ENCODE measurements around the gene SH3RF3. TPM values are rescaled to one million over a fixed set of nuclear protein-coding genes. Genes with fewer than 3 reads are reported as not detected.

SH3RF3 gene
- polyA plus RNA-seq, 1 of the 3 experiments (the other 2 are of a cell fraction) = 1.9 TPM

- H3K36me3 ChIP-seq (replicated peaks in 1 of 2; ENCODE audit: control insufficient read depth in 1 of 2, insufficient read depth in 2 of 2, low read length in 1 of 2) = no peaks in the 10 kb centered on the region
- no peaks in the 10 kb centered on the region for H3K9me2 ChIP-seq
- no peaks in the 10 kb centered on the region for H3K9me3 ChIP-seq
- peaks cover 19 to 29% of the 10 kb centered on the region in 2 experiments for H3K4me1 ChIP-seq (ENCODE audit: control insufficient read depth in 1 of 2, insufficient read depth in 2 of 2, low read depth in 1 of 2, low read length in 1 of 2)
- WGBS (ENCODE audit: low lambda C conversion rate) = 2% methylated on average over 18 of the region's 63 CpGs
- no peaks in the 10 kb centered on the region for H3K27me3 ChIP-seq (ENCODE audit: insufficient read depth)
- ChIA-PET CTCF (interaction anchor here (0.5 to 14.0 kb wide), 33 partner anchors 10 to 608 kb away, joined by 3 to 160 read pairs (median 4); partner anchors contain the start of gene SOWAHC), POLR2A (interaction anchor here (0.9 kb wide), 1 partner anchor 382 kb away, joined by 3 read pairs; no protein-coding TSS in a partner anchor)
- peak overlapping the region; percentile 70 to 80 for H3K4me3 ChIP-seq (ENCODE audit: low read depth in 2 of 2, low read length in 1 of 2)
- H3F3A ChIP-seq (replicated peaks; ENCODE audit: insufficient read depth) = peaks cover 27% of the 10 kb centered on the region
- H3K4me2 ChIP-seq = peak overlapping the region; percentile 87
- H3K27ac ChIP-seq (ENCODE audit: low read depth in 2 of 2, low read length in 1 of 2) = peak overlapping the region; percentile 53 to 56; a peak in 3 of 4 replicates
- peaks cover 25% of the 10 kb centered on the region for H4K20me1 ChIP-seq (ENCODE audit: insufficient read depth)
- H3K79me2 ChIP-seq (ENCODE audit: insufficient read depth) = peaks cover 54% of the 10 kb centered on the region
- peak; percentile 96 for DNase-seq
- peak overlapping the region; percentile 74 for H2AFZ ChIP-seq (ENCODE audit: low read depth)
- H3K9ac ChIP-seq = peak overlapping the region; percentile 72
- TF ChIP-seq USF1 (IDR thresholded peaks at IDR 0.05; ENCODE audit: borderline replicate concordance, low read depth) = no peak
- no peak for TF ChIP-seq SIN3A (IDR thresholded peaks at IDR 0.05; ENCODE audit: borderline replicate concordance, low read depth, low read length)
- peak; percentile 98 for TF ChIP-seq RAD21 (IDR thresholded peaks at IDR 0.05; ENCODE audit: low read length)
- no peak for TF ChIP-seq TCF12 (IDR thresholded peaks at IDR 0.05)
- no peak for TF ChIP-seq USF2 (IDR thresholded peaks at IDR 0.05; ENCODE audit: borderline replicate concordance, low read depth, low read length)
- no peak for TF ChIP-seq YY1 (IDR thresholded peaks at IDR 0.05; ENCODE audit: low read depth)
- no peak for TF ChIP-seq JUND (IDR thresholded peaks at IDR 0.05)
- no peak for TF ChIP-seq RFX5 (IDR thresholded peaks at IDR 0.05; ENCODE audit: low read length)
- no peak for TF ChIP-seq ELF1 (IDR thresholded peaks at IDR 0.05)
- peak; percentile 98 for TF ChIP-seq SMC3 (IDR thresholded peaks at IDR 0.05; ENCODE audit: low read depth, low read length)
- no peak for TF ChIP-seq CHD2 (IDR thresholded peaks at IDR 0.05; ENCODE audit: low read length, partially characterized antibody)
- TF ChIP-seq ZBTB33 (IDR thresholded peaks at IDR 0.05; ENCODE audit: borderline replicate concordance, low read depth) = no peak
- no peak for TF ChIP-seq MEF2A (IDR thresholded peaks at IDR 0.05; ENCODE audit: borderline replicate concordance, low read depth)
- TF ChIP-seq GABPA (IDR thresholded peaks at IDR 0.05; ENCODE audit: low read depth) = no peak
- TF ChIP-seq EZH2phosphoT487 (IDR thresholded peaks at IDR 0.05; ENCODE audit: borderline replicate concordance, low read depth) = no peak
- TF ChIP-seq TEAD4 (IDR thresholded peaks at IDR 0.05; ENCODE audit: borderline replicate concordance, insufficient read depth) = no peak
- no peak for TF ChIP-seq NFIC (IDR thresholded peaks at IDR 0.05; ENCODE audit: borderline replicate concordance)
- no peak for TF ChIP-seq TAF1 (IDR thresholded peaks at IDR 0.05; ENCODE audit: borderline replicate concordance, low read depth, low read length)
- no peak for TF ChIP-seq RXRA (IDR thresholded peaks at IDR 0.05; ENCODE audit: borderline replicate concordance, low read depth)
- 0 out of 2 replicates have a peak, but pooled peaks have one; percentile 29 for TF ChIP-seq REST (IDR thresholded peaks at IDR 0.05; ENCODE audit: low read depth, low read length)
- TF ChIP-seq EP300 (IDR thresholded peaks at IDR 0.05; ENCODE audit: borderline replicate concordance in 1 of 2, low read depth in 1 of 2, low read length in 1 of 2) = no peak
- TF ChIP-seq POLR2AphosphoS5 (IDR thresholded peaks at IDR 0.05; ENCODE audit: low read depth, low read length) = 0 out of 2 replicates have a peak, but pooled peaks have one; percentile 20
- peak; percentile 32; the same call in 1 of the 2 replicates for TF ChIP-seq NRF1 (IDR thresholded peaks at IDR 0.05; ENCODE audit: low read depth, low read length)
- no peak for TF ChIP-seq FOXM1 (IDR thresholded peaks at IDR 0.05; ENCODE audit: low read depth)
- TF ChIP-seq FOXJ3 (CRISPR knock-in tag; IDR thresholded peaks at IDR 0.05) = no peak
- no peak for TF ChIP-seq IRF3 (IDR thresholded peaks at IDR 0.05; ENCODE audit: low read depth, low read length)
Observed at GRCh38 chr2:109128048-109128615, 873 bp upstream of the SH3RF3 start.

Data from SK-N-SH (cell line).